Measurements from ENCODE around the gene ARPP19. TPM values are rescaled to one million over a fixed set of nuclear protein-coding genes. Genes with fewer than 3 reads are reported as not detected.

The ARPP19 gene
- total and polyA plus RNA-seq, 4 donors, result 12.1 to 55.6 (median 31.7) TPM

- Histone ChIP-seq H3K27ac (ENCODE audit: low read depth in 1 of 2, low read length in 2 of 2) (no peak overlapping the region), H3K27me3 (ENCODE audit: control insufficient read depth in 4 of 4, insufficient read depth in 4 of 4, low read length in 3 of 4) (no peaks in the 10 kb centered on the region), H3K4me3 (ENCODE audit: low read depth in 1 of 3, low read length in 3 of 3) (no peak overlapping the region), H3K9me3 (ENCODE audit: control insufficient read depth in 4 of 4, low read length in 3 of 4) (no peaks in the 10 kb centered on the region), H3K9ac (ENCODE audit: low read depth in 1 of 2, low read length in 2 of 2) (no peak overlapping the region), H3K36me3 (ENCODE audit: control insufficient read depth in 4 of 4, insufficient read depth in 3 of 4, low read depth in 1 of 4, low read length in 3 of 4) (peaks cover 0 to 19% (median 5%) of the 10 kb centered on the region in 4 donors), H3K4me1 (ENCODE audit: control insufficient read depth in 4 of 4, insufficient read depth in 4 of 4, low read length in 3 of 4) (peaks cover 0 to 9% (median 5%) of the 10 kb centered on the region in 4 donors)
- no peak for TF ChIP-seq HNF4G (IDR thresholded peaks at IDR 0.05)
- no peak for DNase-seq (ENCODE audit: low spot score)
Measured at GRCh38 chr15:52557274-52557641, 11.6 kb downstream of the ARPP19 start.

- Histone ChIP-seq H3K27ac (ENCODE audit: low read depth in 1 of 2, low read length in 2 of 2) (no peak overlapping the region), H3K27me3 (ENCODE audit: control insufficient read depth in 4 of 4, insufficient read depth in 4 of 4, low read length in 3 of 4) (no peaks in the 10 kb centered on the region), H3K4me3 (ENCODE audit: low read depth in 1 of 3, low read length in 3 of 3) (no peak overlapping the region), H3K4me1 (ENCODE audit: control insufficient read depth in 4 of 4, insufficient read depth in 4 of 4, low read length in 3 of 4) (peaks cover under 1 to 11% (median 7%) of the 10 kb centered on the region in 4 donors), H3K9ac (ENCODE audit: low read depth in 1 of 2, low read length in 2 of 2) (no peak overlapping the region), H3K36me3 (ENCODE audit: control insufficient read depth in 4 of 4, insufficient read depth in 3 of 4, low read depth in 1 of 4, low read length in 3 of 4) (peaks cover 0 to 24% (median 7%) of the 10 kb centered on the region in 4 donors), H3K9me3 (ENCODE audit: control insufficient read depth in 4 of 4, low read length in 3 of 4) (no peaks in the 10 kb centered on the region)
- DNase-seq (ENCODE audit: low spot score), result no peak
- TF ChIP-seq HNF4G (IDR thresholded peaks at IDR 0.05) (no peak), RXRA (IDR thresholded peaks at IDR 0.05) (no peak), ATF3 (IDR thresholded peaks at IDR 0.05) (no peak), HNF4A (conservative IDR thresholded peaks at IDR 0.05) (no peak), NR2F2 (IDR thresholded peaks at IDR 0.05) (no peak), GABPA (IDR thresholded peaks at IDR 0.05 in 1 of 2, conservative IDR thresholded peaks at IDR 0.05 in 1 of 2) (no peak), RAD21 (IDR thresholded peaks at IDR 0.05) (no peak), FOXA1 (IDR thresholded peaks at IDR 0.05) (no peak), ZBTB33 (IDR thresholded peaks at IDR 0.05) (no peak)
- 82% methylated on average over 3 of the region's 3 CpGs for WGBS
Measured at GRCh38 chr15:52556524-52557273, 12.1 kb downstream of the ARPP19 start.

GRCh38 chr15:52552303-52552702 lies 16.5 kb downstream of the ARPP19 start:
- peaks cover 2 to 6% (median 4%) of the 10 kb centered on the region in 4 donors for H3K4me1 ChIP-seq (ENCODE audit: control insufficient read depth in 4 of 4, insufficient read depth in 4 of 4, low read length in 3 of 4)

GRCh38 chr15:52551762-52552161 lies 17.1 kb downstream of the ARPP19 start:
- Histone ChIP-seq H3K4me1 (ENCODE audit: control insufficient read depth in 4 of 4, insufficient read depth in 4 of 4, low read length in 3 of 4) (peaks cover 2 to 6% (median 4%) of the 10 kb centered on the region in 4 donors), H3K4me3 (ENCODE audit: low read depth in 1 of 3, low read length in 3 of 3) (no peak overlapping the region), H3K27me3 (ENCODE audit: control insufficient read depth in 4 of 4, insufficient read depth in 4 of 4, low read length in 3 of 4) (no peaks in the 10 kb centered on the region), H3K27ac (ENCODE audit: low read depth in 1 of 2, low read length in 2 of 2) (no peak overlapping the region), H3K9me3 (ENCODE audit: control insufficient read depth in 4 of 4, low read length in 3 of 4) (no peaks in the 10 kb centered on the region), H3K9ac (ENCODE audit: low read depth in 1 of 2, low read length in 2 of 2) (no peak overlapping the region), H3K36me3 (ENCODE audit: control insufficient read depth in 4 of 4, insufficient read depth in 3 of 4, low read depth in 1 of 4, low read length in 3 of 4) (peaks cover 6 to 45% (median 12%) of the 10 kb centered on the region in 4 donors)
- 86% methylated on average over 6 of the region's 6 CpGs for WGBS
- DNase-seq (ENCODE audit: low spot score), result no peak
- TF ChIP-seq TAF1 (conservative IDR thresholded peaks at IDR 0.05) (no peak), RXRA (IDR thresholded peaks at IDR 0.05) (no peak), REST (IDR thresholded peaks at IDR 0.05) (no peak), ATF3 (IDR thresholded peaks at IDR 0.05) (no peak), YY1 (IDR thresholded peaks at IDR 0.05) (no peak), EGR1 (IDR thresholded peaks at IDR 0.05; ENCODE audit: low read depth in 2 of 2) (no peak), HNF4A (conservative IDR thresholded peaks at IDR 0.05) (no peak)

More at GRCh38 chr15:52552303-52552702, 16.5 kb downstream of the ARPP19 start:
- no peak for DNase-seq (ENCODE audit: low spot score)
- H3K36me3 ChIP-seq (ENCODE audit: control insufficient read depth in 4 of 4, insufficient read depth in 3 of 4, low read depth in 1 of 4, low read length in 3 of 4), result peaks cover 6 to 43% (median 11%) of the 10 kb centered on the region in 4 donors
- H3K27me3 ChIP-seq (ENCODE audit: control insufficient read depth in 4 of 4, insufficient read depth in 4 of 4, low read length in 3 of 4), result no peaks in the 10 kb centered on the region
- TF ChIP-seq SP1 (IDR thresholded peaks at IDR 0.05), result no peak
- no peaks in the 10 kb centered on the region for H3K9me3 ChIP-seq (ENCODE audit: control insufficient read depth in 4 of 4, low read length in 3 of 4)
- H3K9ac ChIP-seq (ENCODE audit: low read depth in 1 of 2, low read length in 2 of 2), result no peak overlapping the region
- H3K27ac ChIP-seq (ENCODE audit: low read depth in 1 of 2, low read length in 2 of 2), result no peak overlapping the region
- H3K4me3 ChIP-seq (ENCODE audit: low read depth in 1 of 3, low read length in 3 of 3), result no peak overlapping the region
- WGBS, result 95% methylated on average over 2 of the region's 2 CpGs

Measured in liver (tissue), 9 donors.